Astrocyte of the cerebellum (primary cell): ENCODE data around the gene SLC2A4RG.

Source experiments
- DNase-seq: peaks from one replicate; pipeline ENCODE4 v3.0.0-alpha.2; 2011; ENCODE audit warnings: low read depth
- H3K4me3 ChIP-seq: 2 replicates; pipeline ENCODE4 v1.5.1; 2011; ENCODE audit warnings: mild to moderate bottlenecking, low read depth, low read length, moderate library complexity
- CTCF ChIP-seq: IDR thresholded peaks from 2 replicates; pipeline ENCODE4 v1.5.1; 2012; ENCODE audit warnings: low read length, low read depth, moderate library complexity, mild to moderate bottlenecking; ENCODE audit errors: missing control alignments
- in situ Hi-C: cut with HindIII; loops from 2 replicates; pipeline ENCODE4 v1.10.0; 2017; ENCODE audit warnings: low sequenced_read_pairs

SLC2A4RG gene

GRCh38 chr20:63739130-63740069 is at the start of gene SLC2A4RG:
SLC2A4RG (plus strand) TSS chr20:63739776; CDS start chr20:63739913, 137 bp downstream.
- no peak for DNase-seq
- no peak for TF ChIP-seq CTCF
- H3K4me3 ChIP-seq: peak within 1 kb of the TSS; percentile 61
- in situ Hi-C loops: no loop called here

- DNase-seq: no peak
- TF ChIP-seq CTCF: no peak
- in situ Hi-C loops: no loop called here
- no peak overlapping the region for H3K4me3 ChIP-seq
Observed at GRCh38 chr20:63690003-63690897, 49.3 kb upstream of the SLC2A4RG start.

GRCh38 chr20:63690898-63691710 is 48.5 kb upstream of the SLC2A4RG start:
- no peak for TF ChIP-seq CTCF
- in situ Hi-C loops: no loop called here
- no peak for DNase-seq
- H3K4me3 ChIP-seq: no peak overlapping the region

GRCh38 chr20:63691711-63692435 is 47.7 kb upstream of the SLC2A4RG start:
- no peak for TF ChIP-seq CTCF
- DNase-seq: no peak
- no peak overlapping the region for H3K4me3 ChIP-seq
- in situ Hi-C loops: no loop called here

- no peak overlapping the region for H3K4me3 ChIP-seq
- DNase-seq: no peak
- TF ChIP-seq CTCF: no peak
- in situ Hi-C loops: no loop called here
Observed at GRCh38 chr20:63692436-63693082, 47.0 kb upstream of the SLC2A4RG start.
